ENCODE data around the gene CBLN4. TPM values are rescaled to one million over a fixed set of nuclear protein-coding genes. Genes with fewer than 3 reads are reported as not detected.

The CBLN4 gene
- total RNA-seq, 1 experiment from 2014 or later, result not detected

- H3K36me3 ChIP-seq (ENCODE audit: control insufficient read depth in 1 of 2, insufficient read depth in 2 of 2, low read length in 2 of 2), result no peaks in the 10 kb centered on the region
- RAD21 ChIA-PET (ENCODE audit: low non-redundant PET in 1 of 2, low total read pairs in 2 of 2, uncharacterized antibody in 2 of 2, unreplicated experiment in 2 of 2), result no interaction called here
- H3K4me2 ChIP-seq (ENCODE audit: low read length), result no peak overlapping the region
- H4K20me1 ChIP-seq (ENCODE audit: insufficient read depth), result no peaks in the 10 kb centered on the region
- no TSS peak for BruUV-seq (replicated peaks)
- no peak overlapping the region for H2AFZ ChIP-seq (ENCODE audit: low read depth, low read length, poor library complexity, severe bottlenecking)
- POLR2A ChIA-PET, result no interaction called here
- ATAC-seq (no peak), DNase-seq (ENCODE audit: low read depth, low spot score) (no peak)
- H3K4me1 ChIP-seq (ENCODE audit: control insufficient read depth in 1 of 2, insufficient read depth in 2 of 2, low read length in 2 of 2), result no peaks in the 10 kb centered on the region
- no peak overlapping the region for H3K4me3 ChIP-seq (replicated peaks in 1 of 2; ENCODE audit: low read depth in 1 of 2, low read length in 2 of 2)
- no peaks in the 10 kb centered on the region for H3K79me2 ChIP-seq (ENCODE audit: insufficient read depth, low read length)
- TF ChIP-seq ATF3 (IDR thresholded peaks at IDR 0.05) (no peak), YY1 (IDR thresholded peaks at IDR 0.05; ENCODE audit: extremely low read depth, insufficient replicate concordance, low read depth, low read length) (no peak), CTCF (IDR thresholded peaks at IDR 0.05 in 2 of 3, conservative IDR thresholded peaks at IDR 0.05 in 1 of 3; ENCODE audit: borderline replicate concordance in 1 of 3, insufficient read depth in 1 of 3, low read depth in 2 of 3, low read length in 2 of 3) (no peak), SRF (IDR thresholded peaks at IDR 0.05; ENCODE audit: low read depth) (no peak), TCF7L2 (IDR thresholded peaks at IDR 0.05; ENCODE audit: borderline replicate concordance, extremely low read depth, insufficient read depth, insufficient read length) (no peak)
- CTCF ChIA-PET, result no interaction called here
- H3K9ac ChIP-seq (ENCODE audit: low read length), result no peak overlapping the region
- no peak overlapping the region for H3K27ac ChIP-seq (ENCODE audit: low read depth, low read length)
- intact Hi-C loops (cut with micrococcal nuclease), result no loop called here
- H3K9me3 ChIP-seq (ENCODE audit: control insufficient read depth in 1 of 2, insufficient read depth in 1 of 2, low read depth in 1 of 2, low read length in 2 of 2), result peaks cover 5 to 48% of the 10 kb centered on the region in 2 experiments; a peak in 2 of 4 replicates
- no peaks in the 10 kb centered on the region for H3K9me2 ChIP-seq (ENCODE audit: insufficient read depth)
- no peaks in the 10 kb centered on the region for H3K27me3 ChIP-seq (ENCODE audit: insufficient read depth, low read length)
Observed at GRCh38 chr20:55947701-55948100, 57.6 kb downstream of the CBLN4 start.

Other genes starting within 250 kb of the CBLN4 start
- gene MC3R, start 243.2 kb upstream of the CBLN4 start, total RNA-seq (2021; ENCODE audit: unreplicated experiment), result not detected

Data from HCT116 (cell line).